PC-9 (cell line): ENCODE measurements around the gene RIMBP2.

Source experiments
- EZH2 ChIP-seq: fragments of 200-600 bp; sonication (generic); IDR thresholded peaks from 2 replicates; pipeline ENCODE4 v1.8.0; 2017; ENCODE audit warnings: antibody characterized with exemption, low read depth
- TF ChIP-seq, protein P1 (sequence below): fragments of 200-600 bp; sonication (generic); conservative IDR thresholded peaks from 2 replicates; pipeline ENCODE4 v1.6.1; 2017; ENCODE audit warnings: mixed run types, antibody characterized with exemption, mild to moderate bottlenecking, moderate library complexity

DNA sequence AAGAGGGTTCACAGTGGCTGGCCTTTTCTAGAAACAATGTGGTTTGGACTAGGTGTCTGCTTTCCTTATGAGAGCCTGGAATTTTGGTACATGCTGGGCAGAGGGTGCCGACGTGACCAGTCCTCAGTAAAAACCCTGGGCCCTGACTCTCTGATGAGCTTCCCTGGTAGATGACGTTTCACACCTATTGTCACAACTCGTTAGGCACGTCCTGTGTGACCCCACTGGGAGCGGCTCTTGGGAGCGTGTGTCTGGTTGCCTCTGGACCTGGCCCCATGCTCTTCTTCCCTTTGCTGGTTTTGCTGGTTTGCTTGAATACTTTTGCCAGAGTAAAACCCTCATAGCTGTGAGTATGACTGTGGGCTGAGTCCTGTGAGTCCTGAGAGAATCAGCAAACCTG lies 136.9 kb downstream of the RIMBP2 start:
- TF ChIP-seq, protein P1, sequence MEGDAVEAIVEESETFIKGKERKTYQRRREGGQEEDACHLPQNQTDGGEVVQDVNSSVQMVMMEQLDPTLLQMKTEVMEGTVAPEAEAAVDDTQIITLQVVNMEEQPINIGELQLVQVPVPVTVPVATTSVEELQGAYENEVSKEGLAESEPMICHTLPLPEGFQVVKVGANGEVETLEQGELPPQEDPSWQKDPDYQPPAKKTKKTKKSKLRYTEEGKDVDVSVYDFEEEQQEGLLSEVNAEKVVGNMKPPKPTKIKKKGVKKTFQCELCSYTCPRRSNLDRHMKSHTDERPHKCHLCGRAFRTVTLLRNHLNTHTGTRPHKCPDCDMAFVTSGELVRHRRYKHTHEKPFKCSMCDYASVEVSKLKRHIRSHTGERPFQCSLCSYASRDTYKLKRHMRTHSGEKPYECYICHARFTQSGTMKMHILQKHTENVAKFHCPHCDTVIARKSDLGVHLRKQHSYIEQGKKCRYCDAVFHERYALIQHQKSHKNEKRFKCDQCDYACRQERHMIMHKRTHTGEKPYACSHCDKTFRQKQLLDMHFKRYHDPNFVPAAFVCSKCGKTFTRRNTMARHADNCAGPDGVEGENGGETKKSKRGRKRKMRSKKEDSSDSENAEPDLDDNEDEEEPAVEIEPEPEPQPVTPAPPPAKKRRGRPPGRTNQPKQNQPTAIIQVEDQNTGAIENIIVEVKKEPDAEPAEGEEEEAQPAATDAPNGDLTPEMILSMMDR, result no peak
- TF ChIP-seq EZH2, result no peak
